Muscle layer of colon (tissue), 2 donors: ENCODE results near the gene CBX2.
"Not testable (repeated sequence)": the region's sequence is repeated elsewhere in the genome, so short reads cannot be mapped to it uniquely, and the experiment has no call there.

Experiments
- H3K27ac ChIP-seq: one replicate; pipeline ENCODE4 v1.7.0; 2013; ENCODE audit warnings: low read depth, mild to moderate bottlenecking, low read length, moderate library complexity
- H3K27me3 ChIP-seq, 2 donors: one replicate each; pipeline ENCODE4 v1.7.0; 2013; ENCODE audit warnings: low read length in 2 of 2, mild to moderate bottlenecking in 2 of 2; ENCODE audit not compliant: insufficient read depth in 2 of 2, control insufficient read depth in 1 of 2
- H3K36me3 ChIP-seq: one replicate; pipeline ENCODE4 v1.7.0; 2013; ENCODE audit warnings: mild to moderate bottlenecking, low read length; ENCODE audit not compliant: insufficient read depth
- H3K4me1 ChIP-seq: one replicate; pipeline ENCODE4 v1.7.0; 2013; ENCODE audit warnings: mild to moderate bottlenecking, low read length; ENCODE audit not compliant: insufficient read depth
- H3K4me3 ChIP-seq, 2 donors: one replicate each; pipeline ENCODE4 v1.7.0; 2013; ENCODE audit warnings: low read length in 2 of 2, low read depth in 1 of 2, mild to moderate bottlenecking in 1 of 2, moderate library complexity in 1 of 2
- H3K9ac ChIP-seq: one replicate; pipeline ENCODE4 v1.7.0; 2013; ENCODE audit warnings: low read length
- H3K9me3 ChIP-seq: one replicate; pipeline ENCODE4 v1.7.0; 2013; ENCODE audit warnings: mild to moderate bottlenecking, low read length
- donor health status: abdominal sarcoma.
- donor health status: Adenocarcinoma of cecum.

CBX2 gene

GRCh38 chr17:79755591-79755990 lies 22.4 kb upstream of the CBX2 start:
- Histone ChIP-seq H3K27me3 (peaks cover 7% of the 10 kb centered on the region in 2 donors), H3K27ac (no peak overlapping the region), H3K36me3 (no peaks in the 10 kb centered on the region), H3K4me1 (no peaks in the 10 kb centered on the region), H3K9me3 (no peaks in the 10 kb centered on the region), H3K9ac (no peak overlapping the region), H3K4me3 (no peak overlapping the region)

DNA sequence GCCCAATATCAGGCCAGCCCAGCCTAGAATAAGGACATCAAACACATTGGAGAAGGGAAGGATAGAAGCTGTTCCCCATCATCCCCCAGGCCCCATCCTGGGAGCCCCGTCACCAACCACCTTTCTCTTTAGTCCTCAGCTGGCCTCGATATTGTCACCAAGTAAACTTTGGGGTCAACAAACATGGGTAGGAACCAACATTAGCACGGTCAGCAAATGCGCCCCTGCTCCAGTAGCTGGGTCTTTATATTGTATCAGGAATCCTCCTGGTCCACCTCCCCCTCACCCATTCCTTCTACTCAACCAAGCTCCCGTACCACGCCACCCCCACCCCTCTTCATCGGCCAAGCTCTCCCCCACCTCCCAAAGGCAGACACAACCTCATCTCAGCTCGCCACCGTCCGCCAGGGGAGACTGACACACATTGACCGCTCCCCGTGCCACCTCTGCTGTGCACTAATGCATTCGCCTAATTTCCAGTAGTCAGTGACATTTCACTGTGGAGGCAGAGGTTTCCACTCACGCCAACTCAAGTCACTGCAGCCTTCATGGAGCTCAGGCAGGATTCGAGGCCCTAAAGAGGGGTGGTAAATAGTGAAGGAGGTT lies 20.7 kb upstream of the CBX2 start:
- Histone ChIP-seq H3K9ac (no peak overlapping the region), H3K27ac (no peak overlapping the region), H3K4me3 (no peak overlapping the region), H3K4me1 (no peaks in the 10 kb centered on the region), H3K27me3 (no peaks in the 10 kb centered on the region), H3K9me3 (no peaks in the 10 kb centered on the region), H3K36me3 (no peaks in the 10 kb centered on the region)

- H3K9me3 ChIP-seq, result no peaks in the 10 kb centered on the region
- no peaks in the 10 kb centered on the region for H3K36me3 ChIP-seq
- H3K27ac ChIP-seq, result no peak overlapping the region
- H3K4me3 ChIP-seq, result no peak overlapping the region
- H3K27me3 ChIP-seq, result no peaks in the 10 kb centered on the region
- H3K9ac ChIP-seq, result no peak overlapping the region
- H3K4me1 ChIP-seq, result no peaks in the 10 kb centered on the region
These were observed 19.7 kb upstream of the CBX2 start for GRCh38 chr17:79758271-79758670.

DNA sequence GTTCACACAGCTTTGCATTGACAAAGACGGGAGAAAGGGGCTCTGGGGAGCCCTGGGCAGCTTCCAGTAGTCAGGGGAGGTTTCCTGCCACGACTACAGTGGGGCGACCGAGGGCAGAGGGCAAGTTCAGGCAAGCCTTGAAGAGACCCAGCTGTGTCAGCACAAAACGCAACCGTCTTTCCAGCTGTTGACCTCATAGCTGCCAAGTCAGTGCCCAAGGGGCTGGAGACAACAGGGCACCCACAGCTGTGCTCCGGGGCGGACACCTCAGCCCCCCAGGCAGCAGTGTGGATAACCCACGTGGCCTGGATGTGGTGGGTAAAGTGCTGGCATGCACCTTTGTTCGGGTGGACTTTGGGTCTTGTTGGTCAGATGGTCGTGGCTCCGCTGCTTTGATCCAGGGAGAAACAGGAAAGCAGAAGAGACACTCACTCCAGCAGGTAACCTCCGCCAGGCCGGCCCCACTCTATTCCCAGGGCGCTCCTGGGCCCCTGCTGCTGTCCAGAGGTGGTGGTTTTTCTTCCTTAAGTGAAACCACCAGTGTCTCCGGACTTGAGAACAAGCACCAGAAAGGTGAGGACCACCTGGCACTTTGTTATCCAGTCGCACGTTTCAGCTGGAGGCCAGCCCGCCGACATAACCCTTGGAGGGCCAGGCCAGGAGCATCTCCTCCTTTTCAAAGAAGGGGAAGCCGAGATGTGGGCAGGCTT lies 17.6 kb upstream of the CBX2 start:
- H3K4me1 ChIP-seq, result no peaks in the 10 kb centered on the region
- H3K36me3 ChIP-seq, result no peaks in the 10 kb centered on the region
- no peaks in the 10 kb centered on the region for H3K27me3 ChIP-seq
- no peak overlapping the region for H3K27ac ChIP-seq
- H3K9me3 ChIP-seq, result no peaks in the 10 kb centered on the region
- no peak overlapping the region for H3K4me3 ChIP-seq
- no peak overlapping the region for H3K9ac ChIP-seq

- H3K4me3 ChIP-seq, result no peak overlapping the region
- no peaks in the 10 kb centered on the region for H3K36me3 ChIP-seq
- H3K9me3 ChIP-seq, result no peaks in the 10 kb centered on the region
- H3K9ac ChIP-seq, result no peak overlapping the region
- H3K27ac ChIP-seq, result no peak overlapping the region
- no peaks in the 10 kb centered on the region for H3K4me1 ChIP-seq
- no peaks in the 10 kb centered on the region for H3K27me3 ChIP-seq
These were observed 15.9 kb upstream of the CBX2 start for GRCh38 chr17:79761894-79762589.

DNA sequence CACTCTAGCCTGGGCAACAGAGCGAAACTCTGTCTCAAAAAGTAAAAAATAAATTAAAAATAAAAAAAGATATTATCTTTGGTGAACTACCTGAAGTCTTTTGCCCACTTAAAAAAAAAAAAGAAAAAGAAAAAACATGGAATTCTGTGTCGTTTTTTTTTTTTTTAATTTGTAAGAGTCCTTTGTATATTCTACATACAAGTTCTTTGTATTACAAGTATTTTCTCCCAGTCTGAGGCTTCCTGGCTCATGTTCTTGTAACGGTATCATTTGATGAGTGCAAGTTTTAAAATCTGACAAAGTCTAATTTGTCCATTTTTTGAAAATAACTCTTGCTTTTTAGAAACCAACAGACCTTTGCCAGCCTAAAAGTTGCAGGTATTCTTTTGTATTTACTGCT lies 12.2 kb upstream of the CBX2 start:
- no peaks in the 10 kb centered on the region for H3K4me1 ChIP-seq
- no peak overlapping the region for H3K27ac ChIP-seq
- no peaks in the 10 kb centered on the region for H3K36me3 ChIP-seq
- H3K9ac ChIP-seq, result no peak overlapping the region
- no peaks in the 10 kb centered on the region for H3K27me3 ChIP-seq
- no peak overlapping the region for H3K4me3 ChIP-seq
- no peaks in the 10 kb centered on the region for H3K9me3 ChIP-seq

DNA sequence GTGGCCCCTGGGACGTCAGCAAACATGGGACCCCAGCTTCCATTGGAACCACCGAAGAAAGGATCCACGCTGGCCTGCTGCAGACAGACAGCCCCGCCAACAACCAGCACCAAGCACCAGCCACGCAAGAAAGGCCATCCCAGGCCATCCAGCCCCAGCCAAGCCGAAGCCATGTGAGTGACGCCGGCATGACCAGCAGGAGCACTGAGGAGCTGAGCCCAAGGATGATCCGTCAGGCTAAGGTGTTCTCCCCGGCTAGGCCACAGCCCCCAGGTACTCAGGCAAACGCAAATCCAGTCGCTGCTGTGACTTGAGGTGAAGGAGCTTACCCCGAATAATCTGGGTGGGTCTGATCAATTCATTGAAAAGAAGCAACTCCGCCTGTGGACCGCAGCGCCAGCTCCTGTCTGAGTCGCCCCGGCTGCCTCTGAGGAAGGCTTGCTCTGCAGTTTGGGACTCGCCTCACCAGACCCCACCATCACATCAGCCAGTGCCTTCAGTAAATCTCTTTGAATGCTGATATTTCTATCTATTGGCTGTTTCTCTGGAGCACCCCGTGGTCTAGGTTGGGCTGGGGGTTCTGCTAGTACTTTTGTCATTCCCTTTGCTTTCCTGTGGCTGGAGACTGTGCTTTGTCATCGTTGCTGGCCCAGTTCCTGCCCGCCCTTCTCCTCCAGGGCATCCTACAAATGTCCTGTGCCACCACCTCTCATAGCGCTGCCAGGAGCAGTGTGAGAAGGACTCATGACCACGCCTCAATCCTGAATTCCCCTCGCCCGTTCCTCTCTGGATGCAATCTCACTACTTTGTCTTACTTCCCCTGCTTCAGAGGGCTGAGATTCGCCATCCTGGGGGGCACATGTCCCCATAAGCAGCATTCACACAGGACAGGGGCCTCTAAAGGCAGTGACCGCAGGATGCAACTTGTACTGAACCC lies 8.1 kb upstream of the CBX2 start:
- Histone ChIP-seq H3K36me3 (no peaks in the 10 kb centered on the region), H3K9ac (no peak overlapping the region), H3K27ac (no peak overlapping the region), H3K4me1 (no peaks in the 10 kb centered on the region), H3K27me3 (peaks cover 0 to 18% of the 10 kb centered on the region in 2 donors), H3K4me3 (no peak overlapping the region), H3K9me3 (no peaks in the 10 kb centered on the region)

- H3K36me3 ChIP-seq, result no peaks in the 10 kb centered on the region
- peaks cover 10 to 32% of the 10 kb centered on the region in 2 donors for H3K27me3 ChIP-seq
These were observed 6.7 kb upstream of the CBX2 start for GRCh38 chr17:79771276-79771675.

DNA sequence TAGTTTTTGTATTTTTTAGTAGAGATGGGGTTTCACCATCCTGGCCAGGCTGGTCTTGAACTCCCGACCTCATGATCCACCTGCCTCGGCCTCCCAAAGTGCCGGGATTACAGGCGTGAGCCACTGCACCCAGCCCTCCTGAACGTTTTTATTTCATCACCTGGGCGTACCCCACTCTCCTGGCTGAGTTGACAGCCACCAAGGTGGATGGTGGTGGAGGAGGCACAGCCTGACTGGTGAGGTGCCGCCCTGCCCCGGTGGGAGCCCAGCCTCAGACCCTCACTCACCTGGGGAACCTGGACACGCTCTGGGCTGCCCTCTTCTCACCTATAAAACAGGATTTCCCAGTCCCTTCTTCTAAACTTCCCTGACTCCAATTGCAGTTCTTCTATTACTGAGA lies 5.2 kb upstream of the CBX2 start:
- H3K36me3 ChIP-seq, H3K9ac ChIP-seq, H3K4me1 ChIP-seq, H3K9me3 ChIP-seq, H3K27ac ChIP-seq, H3K4me3 ChIP-seq: not testable (repeated sequence)
- peaks cover 22 to 46% of the 10 kb centered on the region in 2 donors for H3K27me3 ChIP-seq

More at GRCh38 chr17:79771276-79771675, 6.7 kb upstream of the CBX2 start:
- H3K9me3 ChIP-seq, result no peaks in the 10 kb centered on the region
- H3K4me3 ChIP-seq, result no peak overlapping the region
- H3K27ac ChIP-seq, result no peak overlapping the region
- no peaks in the 10 kb centered on the region for H3K4me1 ChIP-seq
- no peak overlapping the region for H3K9ac ChIP-seq

DNA sequence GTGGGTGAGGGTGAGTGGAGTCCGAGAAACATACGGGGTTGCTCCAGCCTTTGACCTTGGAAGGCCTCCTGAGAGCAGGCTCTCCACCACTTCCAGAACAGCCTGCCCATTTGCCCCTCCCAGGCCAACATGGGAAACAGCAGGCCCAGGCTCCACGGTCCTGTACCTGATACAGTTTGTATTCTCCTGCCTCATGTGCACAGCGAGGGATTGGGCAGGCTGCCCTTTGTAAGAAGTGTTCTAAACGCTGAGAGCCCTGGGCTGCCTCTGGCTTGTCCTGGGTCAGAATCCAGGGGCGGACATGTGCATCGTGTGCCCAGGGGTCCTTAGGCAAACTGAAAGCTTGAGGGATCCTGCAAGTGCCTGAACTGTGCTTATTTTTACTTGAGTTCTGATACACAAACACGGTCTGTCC lies 3.4 kb upstream of the CBX2 start:
- H3K27ac ChIP-seq, result no peak overlapping the region
- H3K9me3 ChIP-seq, result no peaks in the 10 kb centered on the region
- H3K4me1 ChIP-seq, result peaks cover 7% of the 10 kb centered on the region
- no peaks in the 10 kb centered on the region for H3K36me3 ChIP-seq
- H3K9ac ChIP-seq, result no peak overlapping the region
- H3K4me3 ChIP-seq, result no peak overlapping the region
- peaks cover 30 to 61% of the 10 kb centered on the region in 2 donors for H3K27me3 ChIP-seq

- H3K36me3 ChIP-seq, result no peaks in the 10 kb centered on the region
- H3K4me1 ChIP-seq, result peaks cover 7% of the 10 kb centered on the region
- no peak overlapping the region for H3K9ac ChIP-seq
- H3K27ac ChIP-seq, result no peak overlapping the region
- no peaks in the 10 kb centered on the region for H3K9me3 ChIP-seq
- no peak overlapping the region for H3K4me3 ChIP-seq
- peaks cover 30 to 72% of the 10 kb centered on the region in 2 donors for H3K27me3 ChIP-seq
These were observed 2.3 kb upstream of the CBX2 start for GRCh38 chr17:79775632-79776031.
